Measurements from ENCODE around the gene SND1.

SND1 gene

GRCh38 chr7:128139406-128139805, 487.4 kb downstream of the SND1 start:
- TF ChIP-seq, protein P1, sequence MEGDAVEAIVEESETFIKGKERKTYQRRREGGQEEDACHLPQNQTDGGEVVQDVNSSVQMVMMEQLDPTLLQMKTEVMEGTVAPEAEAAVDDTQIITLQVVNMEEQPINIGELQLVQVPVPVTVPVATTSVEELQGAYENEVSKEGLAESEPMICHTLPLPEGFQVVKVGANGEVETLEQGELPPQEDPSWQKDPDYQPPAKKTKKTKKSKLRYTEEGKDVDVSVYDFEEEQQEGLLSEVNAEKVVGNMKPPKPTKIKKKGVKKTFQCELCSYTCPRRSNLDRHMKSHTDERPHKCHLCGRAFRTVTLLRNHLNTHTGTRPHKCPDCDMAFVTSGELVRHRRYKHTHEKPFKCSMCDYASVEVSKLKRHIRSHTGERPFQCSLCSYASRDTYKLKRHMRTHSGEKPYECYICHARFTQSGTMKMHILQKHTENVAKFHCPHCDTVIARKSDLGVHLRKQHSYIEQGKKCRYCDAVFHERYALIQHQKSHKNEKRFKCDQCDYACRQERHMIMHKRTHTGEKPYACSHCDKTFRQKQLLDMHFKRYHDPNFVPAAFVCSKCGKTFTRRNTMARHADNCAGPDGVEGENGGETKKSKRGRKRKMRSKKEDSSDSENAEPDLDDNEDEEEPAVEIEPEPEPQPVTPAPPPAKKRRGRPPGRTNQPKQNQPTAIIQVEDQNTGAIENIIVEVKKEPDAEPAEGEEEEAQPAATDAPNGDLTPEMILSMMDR (IDR thresholded peaks at IDR 0.05; ENCODE audit: low read depth, low read length): no peak
- Histone ChIP-seq H3K9me3 (ENCODE audit: severe bottlenecking) (peaks cover 4% of the 10 kb centered on the region), H3K27me3 (ENCODE audit: insufficient read depth, low read depth, severe bottlenecking) (no peaks in the 10 kb centered on the region), H3K36me3 (no peaks in the 10 kb centered on the region), H3K27ac (no peak overlapping the region), H3K4me3 (ENCODE audit: low read depth, low read length) (no peak overlapping the region)
- DNase-seq: no peak

- Histone ChIP-seq H3K27ac (no peak overlapping the region), H3K9me3 (ENCODE audit: severe bottlenecking) (peaks cover 4% of the 10 kb centered on the region), H3K36me3 (no peaks in the 10 kb centered on the region), H3K4me3 (ENCODE audit: low read depth, low read length) (no peak overlapping the region), H3K27me3 (ENCODE audit: insufficient read depth, low read depth, severe bottlenecking) (no peaks in the 10 kb centered on the region)
- DNase-seq: no peak
- TF ChIP-seq, protein P1 (IDR thresholded peaks at IDR 0.05; ENCODE audit: low read depth, low read length): no peak
Measured at GRCh38 chr7:128141683-128142195, 489.7 kb downstream of the SND1 start.
